ENCODE results near the gene SLC4A1AP. TPM values are rescaled to one million over a fixed set of nuclear protein-coding genes. Genes with fewer than 3 reads are reported as not detected.

SLC4A1AP gene
- total and polyA plus RNA-seq, 10 of the 15 experiments (the other 5 are each of a cell fraction or from before 2014, with no cell fraction given), result 6.5 to 30.1 (median 21.5) TPM

- TF ChIP-seq TBL1XR1 (IDR thresholded peaks at IDR 0.05; ENCODE audit: low read depth, low read length), result no peak
- TF ChIP-seq TCF3 (IDR thresholded peaks at IDR 0.05; ENCODE audit: borderline replicate concordance, insufficient read depth, low read depth, low read length), result no peak
- no peak for TF ChIP-seq ZBTB40 (IDR thresholded peaks at IDR 0.05; ENCODE audit: borderline replicate concordance)
- TF ChIP-seq ESRRA (IDR thresholded peaks at IDR 0.05; ENCODE audit: low read length), result no peak
- TF ChIP-seq POLR2AphosphoS5 (IDR thresholded peaks at IDR 0.05; ENCODE audit: low read length), result no peak
- no peak for TF ChIP-seq PBX3 (IDR thresholded peaks at IDR 0.05; ENCODE audit: insufficient replicate concordance, low read depth, low read length)
- no peak for TF ChIP-seq BCL3 (IDR thresholded peaks at IDR 0.05; ENCODE audit: borderline replicate concordance, insufficient read depth, low read depth, low read length, poor library complexity, severe bottlenecking)
- TF ChIP-seq MTA3 (IDR thresholded peaks at IDR 0.05; ENCODE audit: borderline replicate concordance, low read length), result no peak
- TF ChIP-seq ZBTB33 (IDR thresholded peaks at IDR 0.05), result no peak
- TF ChIP-seq POLR2A (IDR thresholded peaks at IDR 0.05; ENCODE audit: low read depth, low read length), result no peak
- TF ChIP-seq RCOR1 (conservative IDR thresholded peaks at IDR 0.05; ENCODE audit: low read depth, low read length), result no peak
- no peak for TF ChIP-seq SIX5 (IDR thresholded peaks at IDR 0.05; ENCODE audit: low read depth, low read length, severe bottlenecking)
- no peak for TF ChIP-seq PRDM15 (CRISPR knock-in tag; IDR thresholded peaks at IDR 0.05)
- no peak for TF ChIP-seq ZNF622 (IDR thresholded peaks at IDR 0.05)
Observed at GRCh38 chr2:27703638-27704341, 40.1 kb downstream of the SLC4A1AP start (continued).
